GM06990 (cell line): ENCODE measurements around the gene CDK11A.

ENCODE experiments used
- DNase-seq: peaks from one replicate; pipeline ENCODE4 v3.0.0-alpha.2; 2011; ENCODE audit not compliant: insufficient read length; ENCODE audit errors: extremely low read depth
- H3K27me3 ChIP-seq: replicated peaks from 2 replicates; pipeline ENCODE4 v1.6.0; 2011; ENCODE audit warnings: low read length; ENCODE audit not compliant: control insufficient read depth, insufficient read depth
- H3K36me3 ChIP-seq: 2 replicates; pipeline ENCODE4 v1.5.1; 2011; ENCODE audit warnings: low read length; ENCODE audit not compliant: control insufficient read depth, insufficient read depth
- H3K4me3 ChIP-seq: replicated peaks from 2 replicates; pipeline ENCODE4 v1.5.1; 2011; ENCODE audit warnings: low read depth, mild to moderate bottlenecking, control low read depth, low read length
- CTCF ChIP-seq: IDR thresholded peaks from 2 replicates; pipeline ENCODE4 v1.5.1; 2011; ENCODE audit warnings: low read length, control low read depth, mild to moderate bottlenecking, inconsistent platforms; ENCODE audit not compliant: insufficient read depth, poor library complexity, severe bottlenecking

The CDK11A gene

GRCh38 chr1:1755852-1756251, 31.7 kb upstream of the CDK11A start:
- peaks cover 51% of the 10 kb centered on the region for H3K36me3 ChIP-seq
- TF ChIP-seq CTCF, result no peak

GRCh38 chr1:1755426-1755825, 31.3 kb upstream of the CDK11A start:
- H3K4me3 ChIP-seq, result no peak overlapping the region
- no peaks in the 10 kb centered on the region for H3K27me3 ChIP-seq
- no peak for TF ChIP-seq CTCF
- no peak for DNase-seq
- H3K36me3 ChIP-seq, result peaks cover 47% of the 10 kb centered on the region

More at GRCh38 chr1:1755852-1756251, 31.7 kb upstream of the CDK11A start:
- H3K27me3 ChIP-seq, result no peaks in the 10 kb centered on the region
- H3K4me3 ChIP-seq, result no peak overlapping the region
- DNase-seq, result no peak

- no peak for DNase-seq
- Histone ChIP-seq H3K4me3 (no peak overlapping the region), H3K36me3 (peaks cover 39% of the 10 kb centered on the region), H3K27me3 (no peaks in the 10 kb centered on the region)
- TF ChIP-seq CTCF, result no peak
Observed at GRCh38 chr1:1754051-1754815, 30.1 kb upstream of the CDK11A start.

GRCh38 chr1:1753607-1754005, 29.4 kb upstream of the CDK11A start:
- DNase-seq, result no peak
- Histone ChIP-seq H3K36me3 (peaks cover 39% of the 10 kb centered on the region), H3K4me3 (no peak overlapping the region), H3K27me3 (no peaks in the 10 kb centered on the region)
- TF ChIP-seq CTCF, result no peak

GRCh38 chr1:1752636-1753606, 28.8 kb upstream of the CDK11A start:
- TF ChIP-seq CTCF, result no peak
- Histone ChIP-seq H3K4me3 (no peak overlapping the region), H3K36me3 (peaks cover 33% of the 10 kb centered on the region), H3K27me3 (no peaks in the 10 kb centered on the region)
- DNase-seq, result no peak
